GM18498 (cell line): Measurements from ENCODE around the gene TBC1D5.
A peak's percentile ranks its signal among the peaks of the same experiment; 100 is the strongest.

Source experiments
- ATAC-seq: cut with Tn5 transposase; IDR thresholded peaks from one replicate; pipeline ENCODE4 v1.9.1; 2021; ENCODE audit warnings: mild to moderate bottlenecking, moderate library complexity; ENCODE audit not compliant: unreplicated experiment

The TBC1D5 gene

DNA sequence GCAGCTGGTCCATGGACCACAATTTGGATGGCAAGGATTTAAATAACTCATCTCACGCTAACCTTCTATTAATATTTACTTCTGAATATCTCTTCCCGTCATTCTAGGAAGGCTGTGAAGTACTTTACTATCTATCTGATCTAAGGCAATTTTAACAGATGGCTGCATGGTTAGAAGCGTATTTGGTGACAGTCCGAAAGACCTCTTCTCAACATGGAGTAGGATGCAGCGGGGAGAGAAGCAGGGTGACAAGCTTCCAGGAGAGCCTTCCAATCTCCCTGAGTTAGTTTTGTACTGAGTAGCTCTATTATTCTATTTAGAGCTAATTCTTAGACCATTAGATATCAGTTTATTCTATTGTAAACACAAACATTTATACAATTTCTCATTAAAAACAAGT is 548.3 kb downstream of the TBC1D5 start:
- no peak for ATAC-seq

DNA sequence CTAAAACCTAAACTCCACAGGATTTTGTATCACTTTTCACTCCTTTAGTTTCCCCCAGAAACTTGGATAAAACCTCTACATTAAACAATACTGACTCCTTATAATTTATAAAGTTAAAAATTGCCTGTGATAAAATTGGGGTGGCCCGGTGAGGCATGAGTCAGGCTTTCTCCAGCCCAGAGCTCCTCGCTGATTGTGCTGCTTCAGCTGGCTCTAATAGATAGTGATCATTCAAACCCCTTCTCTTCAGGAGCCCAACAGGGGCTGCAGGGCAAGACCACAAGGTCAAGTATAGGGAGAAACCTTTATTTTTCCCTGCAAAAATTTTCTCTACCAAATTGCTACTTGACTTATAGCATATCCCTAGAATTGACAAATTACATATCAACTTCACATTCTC is 549.4 kb downstream of the TBC1D5 start:
- no peak for ATAC-seq

DNA sequence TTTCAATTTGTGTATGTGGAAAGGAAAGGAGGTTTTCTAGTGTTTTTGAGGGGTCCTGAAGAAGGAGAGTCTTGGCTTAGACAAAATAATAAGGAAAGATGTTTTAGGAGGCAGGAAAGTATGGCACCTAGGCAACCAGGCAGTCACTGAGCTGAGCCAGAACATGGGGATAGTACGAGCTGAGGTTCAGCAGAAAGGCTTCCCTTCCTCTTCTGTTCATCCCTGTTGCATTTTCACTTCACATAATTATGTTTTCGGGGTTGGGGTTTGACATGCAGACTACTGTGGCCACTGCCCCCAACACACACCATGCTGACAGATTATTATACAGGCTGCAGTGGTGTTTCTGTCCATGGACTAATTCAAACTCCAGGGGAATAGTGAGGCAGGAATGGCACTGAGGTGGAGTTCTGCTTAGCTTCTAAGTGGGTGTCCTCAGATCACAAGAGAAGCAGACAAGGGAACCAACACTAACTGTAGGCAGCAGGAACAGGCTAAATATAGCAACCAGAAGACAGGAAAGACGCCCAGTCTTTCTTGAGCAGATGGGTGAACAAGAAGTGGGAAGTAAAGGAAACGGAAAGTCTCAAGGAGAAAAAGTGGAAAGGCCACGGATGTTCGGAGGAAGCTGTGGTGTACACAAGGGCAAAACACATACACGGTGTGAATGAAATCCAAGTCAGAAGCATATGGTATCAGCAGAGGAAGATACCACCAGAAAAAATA is 551.9 kb downstream of the TBC1D5 start:
- peak; percentile 37 for ATAC-seq

DNA sequence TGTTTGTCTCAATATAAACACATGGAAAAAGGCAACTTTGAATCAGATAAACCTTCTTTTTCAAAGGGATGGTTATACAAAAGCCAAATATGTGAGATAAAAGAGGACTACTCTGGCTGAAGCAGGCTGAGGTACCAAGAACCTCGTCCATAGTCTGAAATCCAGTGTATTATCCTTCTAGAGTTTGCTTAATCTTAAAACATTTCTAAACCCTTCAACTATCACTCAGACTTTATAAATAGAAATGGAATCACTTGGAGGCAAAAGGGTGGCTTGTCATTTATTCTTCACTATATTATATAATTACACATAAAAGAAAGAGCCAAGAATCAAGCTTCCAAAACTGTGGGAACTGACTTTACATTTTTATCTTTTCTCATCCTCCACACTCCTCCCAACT is 554.1 kb downstream of the TBC1D5 start:
- no peak for ATAC-seq

DNA sequence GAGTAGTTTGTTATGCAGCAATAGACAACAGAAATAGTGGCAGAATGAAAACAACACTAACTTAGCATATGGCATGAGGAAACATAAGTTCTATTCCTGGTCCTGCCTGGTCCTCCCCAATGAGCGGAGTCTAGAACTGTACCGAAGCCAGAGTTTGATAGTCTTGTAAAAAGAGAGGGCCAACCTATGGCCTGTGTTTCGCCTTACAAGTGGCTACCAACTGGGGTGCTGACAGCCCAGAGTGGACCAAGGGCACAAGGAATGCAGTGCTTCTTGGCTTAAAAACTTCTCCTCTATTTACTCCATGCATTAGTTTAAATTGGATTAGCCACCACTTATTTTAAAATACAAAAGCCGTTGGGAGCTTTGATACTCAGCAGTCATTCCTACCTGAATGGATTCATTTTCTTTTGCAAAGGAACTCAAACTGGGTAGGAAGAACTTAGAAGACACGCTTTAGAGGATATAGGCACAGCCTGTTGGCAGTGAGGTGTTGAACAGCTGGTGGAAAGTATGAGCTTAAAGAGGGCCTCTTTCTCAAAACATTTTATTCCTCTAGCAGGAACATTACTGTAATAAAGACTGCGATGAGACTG is 554.7 kb downstream of the TBC1D5 start:
- no peak for ATAC-seq

DNA sequence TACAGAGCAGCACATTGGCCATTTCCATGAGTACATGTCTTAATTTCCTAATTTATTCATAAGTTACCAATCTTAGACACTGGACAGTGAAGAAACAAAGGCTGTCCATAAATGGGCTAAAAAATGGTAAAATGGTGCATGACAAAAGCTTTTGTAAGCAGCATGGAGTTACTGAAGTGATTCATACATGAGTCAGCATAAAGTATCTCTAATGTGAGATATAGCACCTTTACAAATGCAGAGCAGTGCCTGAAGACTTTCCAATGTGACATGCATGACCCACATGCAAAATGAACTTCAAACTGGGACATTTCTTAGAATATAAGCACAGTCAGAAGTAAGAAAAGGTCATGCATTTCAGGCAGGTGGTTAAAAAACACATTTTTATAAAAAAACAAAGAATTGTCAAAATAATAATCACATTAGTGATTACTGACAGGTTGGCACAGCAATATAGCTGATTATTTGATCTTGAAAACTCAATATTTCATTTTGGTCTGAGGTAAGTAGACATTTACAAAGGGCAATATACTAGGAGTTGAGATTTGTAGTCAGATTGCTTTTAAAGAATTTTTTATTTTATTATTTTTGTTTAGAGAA is 558.4 kb downstream of the TBC1D5 start:
- ATAC-seq, result no peak

DNA sequence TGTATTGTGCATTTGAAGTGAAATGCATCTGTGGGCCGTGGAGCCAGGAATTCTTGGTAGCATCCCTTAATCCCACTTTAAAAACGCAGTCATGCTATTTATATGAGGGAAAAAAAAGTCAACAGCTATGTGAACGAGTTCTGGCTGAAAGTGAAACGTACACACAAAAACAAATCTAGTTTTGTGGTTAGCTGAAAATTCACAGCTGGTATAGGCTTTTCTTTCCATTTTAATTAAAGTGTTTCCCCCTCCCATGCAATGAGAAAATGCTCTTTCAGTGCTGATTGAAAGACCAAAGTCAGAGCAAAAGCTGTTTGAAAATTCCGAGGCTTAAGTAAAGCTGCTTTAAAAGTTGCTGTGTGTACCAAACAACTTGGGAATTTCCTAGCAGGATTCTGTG is 560.3 kb downstream of the TBC1D5 start:
- ATAC-seq, result peak; percentile 61

DNA sequence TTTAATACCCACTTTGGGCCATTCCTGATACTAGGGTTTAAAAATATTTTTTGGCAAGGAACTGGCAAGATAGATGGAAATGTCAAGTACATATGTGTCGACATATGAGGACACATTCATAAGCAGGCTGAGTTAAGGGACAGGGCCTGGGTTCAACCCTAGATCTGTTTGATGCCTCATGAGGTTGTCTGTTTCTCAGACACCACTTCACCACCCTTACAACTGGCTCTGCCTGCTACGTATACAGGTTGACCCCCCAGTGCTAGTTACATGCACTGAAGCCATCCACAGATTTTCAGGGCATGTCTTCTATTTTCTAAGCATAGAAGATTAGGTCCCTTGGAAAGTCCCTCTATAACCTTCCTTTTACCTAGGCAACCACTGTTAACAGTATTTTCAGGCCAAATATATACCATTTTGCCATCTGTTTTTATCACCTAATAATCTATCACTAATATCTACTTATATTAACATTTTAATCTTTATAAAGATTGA is 561.0 kb downstream of the TBC1D5 start:
- ATAC-seq, result no peak

DNA sequence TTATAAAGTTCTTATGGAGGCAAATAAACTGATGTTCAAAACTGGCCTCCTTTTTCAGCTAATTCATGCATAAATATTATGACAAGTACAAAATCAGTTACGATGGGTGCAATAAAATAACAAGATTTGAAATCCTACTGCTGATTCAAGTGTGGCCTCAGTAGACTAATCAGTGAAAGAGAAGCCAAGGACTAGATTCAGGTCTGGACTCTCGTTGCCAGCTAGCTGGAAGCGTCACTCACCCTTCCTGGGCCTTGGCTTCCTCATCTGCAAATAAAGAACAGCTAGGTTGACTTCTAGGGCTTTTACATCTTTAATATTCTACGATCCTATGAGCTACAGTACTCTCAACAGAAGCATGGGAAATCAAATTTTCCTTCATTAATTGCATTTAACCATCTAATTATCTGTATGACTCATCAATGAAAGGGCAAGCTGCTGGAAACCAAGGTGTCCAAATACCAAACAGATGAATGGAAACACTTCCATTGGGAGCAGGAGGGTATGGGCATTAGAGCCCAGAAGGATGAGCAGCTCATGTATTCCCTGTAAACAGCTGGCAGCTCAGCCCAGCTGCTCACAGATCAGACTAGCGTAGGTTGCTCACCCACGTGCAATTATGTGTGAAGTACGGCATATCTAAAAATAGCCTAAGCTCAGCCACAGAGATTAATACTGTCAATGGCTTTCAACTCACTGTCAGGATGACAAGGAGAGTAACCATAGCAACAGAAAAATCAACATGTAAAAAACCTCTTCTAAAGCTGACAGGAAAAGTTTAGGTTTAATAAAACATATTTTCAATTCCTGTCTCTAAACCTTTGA is 562.8 kb downstream of the TBC1D5 start:
- ATAC-seq, result peak; percentile 77

DNA sequence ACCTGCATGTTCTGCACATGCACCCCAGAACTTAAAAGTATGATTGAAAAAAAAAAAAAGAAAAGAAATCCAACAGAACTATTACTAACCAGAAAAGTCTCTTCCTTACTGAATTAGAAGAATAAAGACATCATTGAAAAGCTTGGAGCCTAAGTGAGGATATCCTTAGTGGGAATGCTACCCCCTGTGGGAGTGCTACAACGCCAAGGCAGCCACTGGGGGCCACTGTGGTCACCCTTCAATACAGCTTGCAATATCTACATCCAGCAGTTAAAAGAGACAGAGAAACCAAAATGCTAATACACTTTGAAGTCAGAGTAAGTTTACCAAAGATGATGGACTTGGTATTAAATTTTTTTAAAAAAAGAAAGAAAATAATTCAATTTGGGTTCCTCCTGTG is 565.7 kb downstream of the TBC1D5 start:
- ATAC-seq, result no peak

DNA sequence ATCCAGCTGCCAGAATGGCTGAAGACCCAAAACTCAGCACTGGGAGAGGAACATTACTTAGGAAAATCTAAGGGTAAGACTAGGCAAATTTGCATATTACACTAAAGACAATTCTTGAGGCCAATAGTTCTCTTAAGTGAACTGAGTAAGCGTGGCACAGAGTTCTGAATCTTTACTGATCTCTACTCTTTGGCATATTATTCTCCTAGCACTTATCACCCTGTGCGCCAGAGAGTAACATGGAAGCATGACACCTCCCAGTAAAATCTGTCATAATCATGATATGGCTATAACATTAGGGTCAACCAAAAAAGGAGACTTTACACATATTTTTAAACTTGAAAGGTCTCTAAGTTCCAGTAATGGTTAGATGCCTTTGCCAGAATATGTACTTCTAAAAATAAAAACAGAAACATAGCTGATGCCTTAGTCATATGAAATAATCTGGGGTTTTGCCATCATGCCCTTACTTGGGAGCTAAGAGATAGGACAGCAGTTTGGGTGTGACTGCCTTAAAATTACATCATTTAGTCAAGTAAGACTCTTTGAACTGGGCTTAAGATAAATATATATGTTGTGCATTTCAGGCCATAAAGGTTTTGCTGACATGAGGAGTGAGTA is 567.1 kb downstream of the TBC1D5 start:
- ATAC-seq, result no peak

DNA sequence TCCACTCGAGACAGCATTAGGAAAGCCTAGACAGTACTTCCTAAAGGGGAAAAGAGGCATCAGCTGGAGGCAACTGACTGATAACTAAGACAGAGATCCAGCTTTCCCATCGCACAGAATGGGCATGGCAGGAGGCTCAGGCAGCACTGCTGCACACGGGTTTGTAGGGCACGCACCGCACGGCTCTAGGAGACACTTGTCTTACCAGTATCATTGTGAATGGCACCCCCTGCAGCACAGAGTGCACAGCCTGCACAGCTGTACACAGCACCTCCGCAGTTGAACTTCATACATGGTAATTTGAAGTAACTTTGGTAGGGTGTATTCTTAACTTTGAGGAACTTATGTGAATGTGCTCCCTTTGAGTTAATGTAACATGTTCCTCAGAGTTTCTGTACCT is 576.1 kb downstream of the TBC1D5 start:
- no peak for ATAC-seq

DNA sequence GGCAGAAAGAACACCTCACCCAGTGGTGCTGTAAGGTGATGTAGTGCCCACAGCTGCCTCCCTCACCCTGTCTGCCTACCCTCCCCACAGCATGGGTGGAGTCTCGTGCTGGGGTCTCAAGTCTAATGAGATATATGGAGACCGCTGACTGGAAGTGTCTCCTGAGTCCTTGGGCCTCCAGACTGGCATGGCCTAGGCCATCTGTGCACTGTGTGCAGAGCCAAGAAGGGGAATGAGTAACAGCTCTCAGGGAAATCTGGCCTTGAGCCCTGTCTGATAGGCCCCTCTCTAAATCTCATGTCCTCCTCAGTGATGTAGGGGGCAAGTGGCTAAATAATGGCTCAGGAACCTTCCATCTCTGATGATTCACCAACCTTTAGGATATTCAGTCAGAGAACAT is 580.3 kb downstream of the TBC1D5 start:
- ATAC-seq, result no peak

DNA sequence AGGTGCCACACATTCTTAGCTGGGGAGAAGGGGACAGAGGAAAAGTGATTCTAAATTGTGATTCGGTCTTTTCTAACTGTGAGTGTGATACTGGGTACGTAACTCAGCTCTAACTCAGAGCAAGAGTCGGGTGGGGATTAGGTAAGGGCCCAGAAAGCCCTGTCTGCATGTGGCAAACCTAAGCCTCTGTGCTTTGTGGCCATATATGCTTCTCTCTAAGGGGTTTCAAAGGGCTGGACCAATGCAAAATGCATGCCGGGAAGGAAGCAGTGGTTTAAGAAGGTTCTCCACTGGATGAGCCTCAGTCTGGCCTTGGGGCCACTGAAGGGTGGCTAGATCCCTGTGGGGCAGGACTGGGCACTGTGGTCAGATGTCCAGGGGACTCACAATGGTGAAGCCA is 581.8 kb downstream of the TBC1D5 start:
- ATAC-seq, result no peak

DNA sequence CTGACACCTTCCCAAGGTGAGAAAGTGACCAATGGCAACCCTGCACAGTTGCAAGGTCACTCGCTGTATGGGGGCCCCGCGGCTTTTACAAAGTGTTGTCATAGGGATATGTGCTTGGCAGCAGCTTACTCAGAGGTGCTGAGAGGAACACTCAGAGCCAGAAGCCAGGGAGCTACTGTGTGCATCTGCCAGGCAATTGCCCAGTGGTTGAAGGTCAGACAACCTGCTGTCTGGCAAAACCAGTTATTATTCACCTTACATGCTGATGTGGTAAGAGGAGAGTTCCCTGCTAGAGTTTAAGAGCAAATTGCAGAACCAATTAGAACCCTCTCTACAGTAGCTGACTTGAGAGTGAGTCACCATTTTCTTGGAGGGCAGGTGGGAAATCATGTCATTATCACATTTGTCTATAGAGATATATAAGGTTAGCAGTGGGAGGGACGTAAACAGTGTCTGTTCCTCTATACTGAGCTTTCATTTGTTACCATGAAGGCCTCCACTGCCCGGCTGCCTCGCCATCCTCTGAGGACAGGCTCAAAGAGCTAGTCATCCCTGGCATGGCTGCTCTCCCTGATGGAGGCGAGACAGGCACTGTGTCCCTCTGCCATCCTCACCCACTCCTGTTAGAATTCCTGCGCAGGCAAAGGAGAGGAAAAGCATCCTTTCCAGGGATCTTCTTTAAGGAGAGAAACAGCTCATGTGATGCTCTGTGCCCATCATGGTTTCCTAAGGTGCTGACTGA is 583.3 kb downstream of the TBC1D5 start:
- ATAC-seq, result no peak

DNA sequence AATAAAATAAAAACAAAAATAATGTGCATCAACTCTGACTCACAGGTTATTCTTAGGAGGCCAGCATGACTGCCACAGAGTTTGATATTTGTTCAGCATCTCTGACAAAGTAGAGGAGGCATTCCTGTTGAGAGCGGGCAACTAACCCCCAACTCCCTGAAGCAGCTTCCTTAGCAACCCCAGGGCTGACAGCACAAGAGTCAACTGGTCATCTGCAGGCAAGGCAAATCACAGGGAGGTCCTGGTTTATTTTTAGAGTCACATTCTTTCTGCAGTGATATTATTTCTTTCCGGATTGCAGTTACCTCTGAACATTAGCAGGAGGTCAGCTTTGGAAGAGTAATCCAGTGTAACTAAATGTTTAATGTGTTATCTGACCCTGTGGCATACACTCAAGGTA is 584.7 kb downstream of the TBC1D5 start:
- no peak for ATAC-seq

DNA sequence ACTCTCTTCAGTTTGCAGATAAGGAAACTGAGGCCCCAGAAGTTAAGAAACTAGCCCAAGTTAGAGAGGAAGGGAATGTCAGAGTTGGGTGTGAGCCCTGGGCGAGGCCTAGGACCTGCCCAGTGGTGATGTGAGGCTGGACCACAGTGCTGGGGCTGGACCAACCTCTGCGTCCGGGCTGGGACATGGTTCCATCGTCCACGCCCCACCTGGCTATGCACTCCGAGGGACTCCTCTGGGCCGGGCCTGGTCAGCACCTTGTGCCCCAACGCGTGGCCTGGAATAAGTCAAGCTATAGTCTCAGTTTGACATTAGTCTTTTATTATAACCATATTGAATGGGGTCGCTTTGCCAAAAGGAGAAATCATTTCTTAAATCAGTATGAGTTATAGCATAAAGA is 585.6 kb downstream of the TBC1D5 start:
- no peak for ATAC-seq

DNA sequence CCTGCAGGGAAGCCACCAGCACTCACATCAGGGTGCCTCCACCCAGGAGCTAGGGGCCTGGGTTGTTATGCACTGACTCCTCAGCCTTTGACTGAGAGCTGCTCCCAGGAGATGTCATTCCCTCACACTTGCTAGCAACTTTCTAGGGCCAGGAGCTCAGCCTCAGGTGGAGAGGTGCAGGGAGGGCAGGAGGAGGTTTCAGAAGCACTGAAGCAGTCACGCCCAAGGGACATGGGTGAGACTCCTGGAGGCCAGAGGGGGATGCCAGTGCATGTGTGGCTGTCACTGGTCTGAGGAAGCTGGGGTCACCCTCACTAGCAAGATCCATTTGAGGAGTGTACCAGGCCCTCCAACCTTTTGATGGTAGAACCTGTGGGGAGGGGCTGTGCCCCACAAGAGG is 586.5 kb downstream of the TBC1D5 start:
- ATAC-seq, result no peak

DNA sequence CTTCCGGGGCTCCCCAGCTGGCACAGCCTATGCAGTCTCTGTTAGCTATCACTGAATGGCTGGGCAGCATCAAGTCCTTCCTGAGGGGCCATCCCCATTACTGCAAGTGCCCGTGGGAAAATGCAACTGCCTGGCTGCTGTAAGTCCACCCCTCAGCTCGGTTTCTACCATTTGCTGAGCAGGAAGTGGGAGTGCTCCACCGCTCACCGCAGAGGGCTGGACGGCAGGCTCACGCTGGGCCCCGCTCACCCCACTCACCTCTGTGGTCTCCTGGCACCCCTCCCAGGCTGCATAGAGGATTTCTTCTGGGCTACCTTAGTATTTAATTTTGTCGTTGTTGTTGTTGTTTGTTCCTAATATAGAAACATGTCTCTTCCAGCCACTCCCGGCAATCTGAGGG is 587.5 kb downstream of the TBC1D5 start:
- ATAC-seq, result no peak

DNA sequence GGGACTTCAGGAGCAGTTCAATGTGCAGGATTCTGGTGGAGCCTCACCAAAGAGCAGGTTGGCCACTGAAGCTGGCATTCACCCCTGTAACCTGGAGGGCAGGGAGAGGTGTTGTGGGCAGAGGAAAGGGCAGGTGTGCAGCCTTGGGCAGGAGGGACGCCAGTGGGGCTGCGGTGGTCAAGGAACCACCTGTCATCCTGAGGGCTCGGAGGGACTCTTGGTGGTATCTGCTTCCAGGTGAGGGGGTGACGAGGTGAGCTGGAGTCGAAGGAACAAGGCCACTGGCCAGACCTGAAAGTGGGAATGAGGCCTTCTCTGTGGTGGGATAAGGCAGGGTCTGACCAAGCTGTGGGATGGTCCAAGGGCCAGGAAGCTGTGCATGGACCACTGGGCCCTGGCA is 588.2 kb downstream of the TBC1D5 start:
- ATAC-seq, result no peak
